ENCODE data around the gene CLDN7. TPM values are rescaled to one million over a fixed set of nuclear protein-coding genes. Genes with fewer than 3 reads are reported as not detected.

The CLDN7 gene
- total RNA-seq, 1 experiment from 2014 or later = 177 TPM

DNA sequence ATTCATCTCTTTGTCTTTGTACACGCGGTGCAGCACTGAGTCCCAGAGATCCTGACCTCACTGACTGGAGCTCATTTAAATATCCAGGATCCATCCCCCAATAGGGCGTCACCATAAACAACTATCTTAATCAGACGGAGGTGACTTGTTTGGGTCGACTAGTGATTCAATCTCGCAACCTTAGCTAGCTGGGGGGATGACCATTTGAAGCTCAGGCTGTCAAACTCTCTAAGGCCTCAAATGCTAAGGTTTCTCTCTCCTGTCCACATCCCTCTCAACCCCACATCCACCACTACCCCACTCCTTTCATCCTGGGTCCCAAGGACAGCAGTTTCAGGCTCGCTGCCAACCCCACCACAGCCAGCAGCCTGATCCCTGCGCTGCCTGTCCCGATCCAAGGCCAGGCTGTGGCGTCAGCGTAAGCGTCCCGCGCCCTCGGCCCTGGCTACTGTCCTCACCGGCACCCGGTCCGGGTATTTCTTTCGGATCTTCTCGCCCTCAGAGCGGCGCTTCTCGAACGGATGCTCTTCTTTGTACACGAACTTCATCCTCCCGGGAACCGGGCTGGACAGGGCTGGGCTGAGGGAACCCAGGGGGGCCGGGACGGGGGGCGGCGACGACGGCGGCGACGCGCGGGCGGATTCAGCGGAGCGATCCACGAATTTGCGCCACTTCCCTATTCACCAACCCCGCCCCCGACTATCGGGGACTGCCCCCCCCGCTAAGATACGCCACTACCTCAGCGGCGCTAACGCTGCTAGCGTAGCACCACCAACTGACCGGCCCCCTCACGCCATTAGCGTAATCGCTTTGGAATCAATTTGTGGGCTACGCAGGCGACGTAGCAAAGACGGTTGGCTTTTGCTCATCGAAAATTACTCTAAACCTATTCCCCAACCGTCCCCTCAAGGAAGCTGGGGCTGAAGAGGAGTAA is 20.2 kb downstream of the CLDN7 start, which contains the start of gene GABARAP:
Gene GABARAP (minus strand): TSS at position 667 of the 934 bp plus-strand sequence. CDS start 119 bp downstream, at position 548.
- peak within 1 kb of the TSS; percentile 25 for H3K56ac ChIP-seq (ENCODE audit: insufficient read length, low read depth, low read length)
- H3K18ac ChIP-seq (ENCODE audit: insufficient read length, low read depth, low read length) = peak within 1 kb of the TSS; percentile 73
- peaks cover 31 to 56% (median 52%) of the 10 kb centered on the region in 3 experiments for H3K36me3 Mint-ChIP-seq (ENCODE audit: insufficient read depth in 1 of 3, low read depth in 3 of 3)
- H3K4me1 ChIP-seq (ENCODE audit: insufficient read depth, low read length) = no peaks in the 10 kb centered on the region
- H3K27me3 ChIP-seq (ENCODE audit: insufficient read depth, low read length) = no peaks in the 10 kb centered on the region
- no peak within 1 kb of the TSS for H2BK120ac ChIP-seq (ENCODE audit: low read depth, low read length, poor library complexity, severe bottlenecking)
- peak within 1 kb of the TSS; percentile 93 for H3K9ac ChIP-seq (ENCODE audit: extremely low read depth, insufficient read length, low read length)
- H2BK15ac ChIP-seq (ENCODE audit: low read depth, low read length) = no peak within 1 kb of the TSS
- H2AK5ac ChIP-seq (ENCODE audit: insufficient read length, low read length) = no peak within 1 kb of the TSS
- no peaks in the 10 kb centered on the region for H4K20me1 ChIP-seq (ENCODE audit: control insufficient read depth, insufficient read depth, insufficient read length)
- no peak within 1 kb of the TSS for H4K8ac ChIP-seq (replicated peaks; ENCODE audit: insufficient read length, low read depth, low read length)
- no peak within 1 kb of the TSS for H2BK20ac ChIP-seq (ENCODE audit: low read depth, low read length, poor library complexity, severe bottlenecking)
- WGBS (ENCODE audit: extremely low coverage, insufficient read length, low lambda C conversion rate) = no CpG with 5 or more reads among the region's 62 CpGs
- H3K79me1 ChIP-seq (ENCODE audit: insufficient read depth, low read depth, low read length, poor library complexity, severe bottlenecking) = peaks cover 9% of the 10 kb centered on the region
- H3K23me2 ChIP-seq (ENCODE audit: insufficient read length, low read depth, low read length, poor library complexity, severe bottlenecking) = peaks cover 4% of the 10 kb centered on the region
- no peak within 1 kb of the TSS for H4K5ac ChIP-seq (ENCODE audit: insufficient read length, low read depth, low read length)
- H3K14ac ChIP-seq (ENCODE audit: insufficient read depth, low read length) = peak within 1 kb of the TSS; percentile 83
- peak within 1 kb of the TSS; percentile 68 for H3T11ph ChIP-seq (ENCODE audit: low read length)
- peak within 1 kb of the TSS; percentile 80 for H3K27ac ChIP-seq (ENCODE audit: insufficient read length, low read depth, low read length)
- peak within 1 kb of the TSS; percentile 20 for H4K91ac ChIP-seq (ENCODE audit: insufficient read length, low read depth, low read length)
- H3K4me2 ChIP-seq (ENCODE audit: insufficient read depth, insufficient read length, low read length) = peak within 1 kb of the TSS; percentile 98
- peak within 1 kb of the TSS; percentile 95 to 97 for H3K4me3 Mint-ChIP-seq
- H3K9me3 ChIP-seq (ENCODE audit: control insufficient read depth, low read depth, low read length) = no peaks in the 10 kb centered on the region
- DNase-seq = peak; percentile 93
- H3K79me2 ChIP-seq (ENCODE audit: insufficient read depth, low read length) = peaks cover 8% of the 10 kb centered on the region; the same call in 1 of the 2 replicates
- peak within 1 kb of the TSS; percentile 34; the same call in 1 of the 2 replicates for H3K4ac ChIP-seq (ENCODE audit: low read depth, low read length)
- H3K27ac Mint-ChIP-seq = peak within 1 kb of the TSS; percentile 96 to 100 (median 99)
- H2BK5ac ChIP-seq (ENCODE audit: insufficient read length, low read length) = peak within 1 kb of the TSS; percentile 60
- no peak for TF ChIP-seq CTCF (conservative IDR thresholded peaks at IDR 0.05)
- no peak within 1 kb of the TSS for H2AFZ ChIP-seq (ENCODE audit: low read length)
- H2BK12ac ChIP-seq (ENCODE audit: insufficient read length, low read depth, low read length) = peak within 1 kb of the TSS; percentile 52
- H3K9me3 Mint-ChIP-seq = peaks cover 0 to 2% of the 10 kb centered on the region in 2 experiments; a peak in 2 of 5 replicates
- H3K4me1 Mint-ChIP-seq = peaks cover 38 to 40% of the 10 kb centered on the region in 2 experiments
- no peak within 1 kb of the TSS for H3K23ac ChIP-seq (ENCODE audit: insufficient read length, low read depth, low read length)
- no peaks in the 10 kb centered on the region; the same call in 1 of the 2 replicates for H3K27me3 Mint-ChIP-seq (ENCODE audit: low read depth)

Data from H9 (cell line).